NCI-H2171 (cell line): ENCODE measurements around the gene HCN2.

Experiments
- DNase-seq: peaks from one replicate; lab custom pipeline; 2025; lab: John Stamatoyannopoulos, UW

The HCN2 gene

GRCh38 chr19:640606-641189, 51.0 kb downstream of the HCN2 start:
- no peak for DNase-seq

- no peak for DNase-seq
These were observed 52.0 kb downstream of the HCN2 start for GRCh38 chr19:641702-642101.

- DNase-seq, result no peak
These were observed 53.4 kb downstream of the HCN2 start for GRCh38 chr19:642767-643727.

- no peak for DNase-seq
These were observed 54.1 kb downstream of the HCN2 start for GRCh38 chr19:643736-644135.

GRCh38 chr19:644363-644762, 54.7 kb downstream of the HCN2 start:
- no peak for DNase-seq

GRCh38 chr19:644789-645188, 55.1 kb downstream of the HCN2 start:
- no peak for DNase-seq

- DNase-seq, result no peak
These were observed 56.5 kb downstream of the HCN2 start for GRCh38 chr19:645912-646778.

GRCh38 chr19:646779-647565, 57.3 kb downstream of the HCN2 start:
- no peak for DNase-seq

GRCh38 chr19:647566-648284, 58.0 kb downstream of the HCN2 start:
- DNase-seq, result no peak

- DNase-seq, result no peak
These were observed 58.6 kb downstream of the HCN2 start for GRCh38 chr19:648305-648704.

GRCh38 chr19:648904-649801, 59.5 kb downstream of the HCN2 start:
- no peak for DNase-seq

- DNase-seq, result no peak
These were observed 60.4 kb downstream of the HCN2 start for GRCh38 chr19:650121-650520.

- DNase-seq, result no peak
These were observed 61.6 kb downstream of the HCN2 start for GRCh38 chr19:651114-651818.

GRCh38 chr19:651991-652390, 62.3 kb downstream of the HCN2 start:
- DNase-seq, result no peak

- no peak for DNase-seq
These were observed 63.0 kb downstream of the HCN2 start for GRCh38 chr19:652467-653389.

GRCh38 chr19:653425-653824, 63.7 kb downstream of the HCN2 start:
- DNase-seq, result no peak

GRCh38 chr19:655691-656090, 66.0 kb downstream of the HCN2 start:
- no peak for DNase-seq
